Measurements from ENCODE around the gene WWOX.
A peak's percentile ranks its signal among the peaks of the same experiment; 100 is the strongest.

Gene WWOX

GRCh38 chr16:79004309-79004708 is 904.9 kb downstream of the WWOX start:
- no peak for DNase-seq

DNA sequence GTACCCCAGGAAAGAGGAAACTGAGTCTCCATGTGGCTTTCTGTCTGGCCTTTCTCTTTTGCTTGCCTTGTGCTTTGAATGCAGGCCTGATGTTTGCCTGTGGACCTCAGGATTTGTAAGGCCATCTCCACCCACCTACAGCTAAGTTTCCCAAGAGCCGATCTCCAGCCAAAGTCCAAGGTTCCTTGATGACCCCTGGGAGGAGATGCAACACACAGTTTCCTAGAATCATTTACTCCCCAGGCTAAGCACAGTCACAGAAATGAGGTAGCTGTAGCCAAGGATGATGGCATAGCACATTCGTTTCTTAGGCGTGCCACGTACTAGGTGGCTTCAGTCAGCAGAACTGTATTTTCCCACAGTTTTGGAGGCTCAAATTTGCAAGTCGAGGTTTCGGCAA is 905.6 kb downstream of the WWOX start:
- DNase-seq: peak; percentile 40 to 78 (median 58)

GRCh38 chr16:79006206-79006605 is 906.8 kb downstream of the WWOX start:
- no peak for DNase-seq

DNA sequence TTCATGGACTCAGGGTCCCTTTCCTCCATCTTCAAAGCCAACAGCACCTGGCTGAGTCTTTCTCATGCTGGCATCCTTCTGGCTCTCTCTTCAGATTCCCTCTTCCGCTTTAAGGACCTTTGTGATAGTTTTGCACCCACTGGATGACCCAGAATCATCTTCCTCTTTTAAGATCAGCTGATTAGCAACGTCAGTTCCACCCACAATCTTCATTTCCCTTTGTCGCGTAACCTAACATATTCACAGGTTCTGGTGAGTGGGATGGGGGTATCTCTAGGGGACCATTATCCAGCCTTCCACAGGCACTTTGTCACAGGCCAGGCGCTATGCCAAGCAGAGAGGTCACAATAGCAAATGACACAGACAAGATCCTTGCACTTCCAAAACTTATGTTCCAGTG is 907.3 kb downstream of the WWOX start:
- peak; percentile 77 to 96 (median 80) for DNase-seq

DNA sequence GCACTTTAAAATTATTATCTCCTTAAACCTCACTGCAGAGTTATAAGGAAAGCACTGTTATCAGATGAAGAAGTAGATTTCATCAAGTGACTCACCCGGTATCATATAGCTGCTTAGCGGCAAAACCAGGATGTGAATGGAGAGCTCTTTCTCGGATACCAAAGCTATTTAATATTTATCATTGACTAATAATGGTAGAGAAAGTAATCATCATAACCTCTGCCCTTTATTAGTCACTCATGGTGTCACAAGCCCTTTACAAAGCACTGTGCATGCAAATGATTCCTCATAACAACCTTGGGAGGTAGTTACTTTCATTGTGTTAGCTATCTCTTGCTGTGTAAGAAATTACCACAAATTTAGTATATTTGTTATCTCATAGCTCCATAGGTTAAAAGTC is 908.2 kb downstream of the WWOX start:
- DNase-seq: peak; percentile 7 to 61 (median 28)

GRCh38 chr16:79008036-79008868 is 908.8 kb downstream of the WWOX start:
- DNase-seq: peak; percentile 23 to 72 (median 35)

- DNase-seq: no peak
Measured at GRCh38 chr16:79008869-79009179, 909.4 kb downstream of the WWOX start.

- peak; percentile 28 to 70 (median 50) for DNase-seq
Measured at GRCh38 chr16:79009896-79010295, 910.4 kb downstream of the WWOX start.

DNA sequence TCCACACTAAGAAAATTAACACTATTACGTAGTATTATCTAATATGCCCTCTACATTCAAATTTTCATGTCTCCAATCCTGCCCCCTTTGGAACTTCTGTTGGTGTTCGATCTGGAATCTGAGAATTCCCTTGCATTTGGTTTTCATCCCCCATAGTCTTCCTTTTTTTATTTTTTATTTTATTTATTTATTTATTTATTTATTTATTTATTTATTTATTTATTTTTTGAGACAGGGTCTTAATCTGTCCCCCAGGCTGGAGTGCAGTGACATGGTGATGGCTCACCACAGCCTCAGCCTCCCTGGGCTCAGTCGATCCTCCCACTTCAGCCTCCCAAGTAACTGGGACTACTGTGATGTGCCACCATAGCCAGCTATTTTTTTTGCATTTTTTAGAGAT is 911.8 kb downstream of the WWOX start:
- DNase-seq: no peak

DNA sequence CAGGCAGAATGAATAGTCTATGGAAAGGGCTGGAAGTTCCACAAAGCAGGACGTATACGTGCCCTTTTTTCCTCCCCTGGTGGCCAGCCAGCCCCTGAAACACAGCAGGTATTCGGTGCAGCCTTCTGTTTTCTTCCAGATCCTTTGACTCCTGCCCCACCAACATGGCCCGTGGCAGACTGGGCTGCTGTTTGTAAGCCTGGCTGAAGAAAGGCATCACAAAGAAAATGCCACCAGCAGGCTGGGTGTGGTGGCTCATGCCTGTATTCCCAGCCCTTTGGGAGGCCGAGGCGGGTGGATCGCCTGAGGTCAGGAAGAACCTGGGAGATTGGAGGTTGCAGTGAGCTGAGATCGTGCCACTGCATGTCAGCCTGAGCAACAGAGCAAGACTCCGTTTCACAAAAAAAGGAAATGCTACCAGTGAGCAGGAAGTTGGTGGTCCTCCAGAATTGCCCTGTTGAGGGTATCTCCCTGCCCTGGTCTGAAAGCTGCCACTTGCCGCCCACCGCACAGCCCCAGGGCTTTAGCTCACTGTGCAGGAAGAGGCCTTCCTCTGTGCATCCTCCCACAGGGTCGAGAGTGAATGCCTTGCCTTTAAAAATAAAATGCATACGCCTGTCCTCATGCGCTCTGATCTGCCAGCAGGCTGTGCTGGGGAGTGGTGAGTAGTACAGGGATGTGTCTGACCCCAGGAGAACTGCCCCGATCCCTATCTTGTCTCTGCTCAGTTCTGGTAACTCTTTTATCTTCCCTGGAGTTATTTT is 913.4 kb downstream of the WWOX start:
- peak; percentile 38 to 72 (median 62) for DNase-seq

- no peak for DNase-seq
Measured at GRCh38 chr16:79013930-79014660, 914.6 kb downstream of the WWOX start.

GRCh38 chr16:79018650-79019429 is 919.4 kb downstream of the WWOX start:
- no peak for DNase-seq

DNA sequence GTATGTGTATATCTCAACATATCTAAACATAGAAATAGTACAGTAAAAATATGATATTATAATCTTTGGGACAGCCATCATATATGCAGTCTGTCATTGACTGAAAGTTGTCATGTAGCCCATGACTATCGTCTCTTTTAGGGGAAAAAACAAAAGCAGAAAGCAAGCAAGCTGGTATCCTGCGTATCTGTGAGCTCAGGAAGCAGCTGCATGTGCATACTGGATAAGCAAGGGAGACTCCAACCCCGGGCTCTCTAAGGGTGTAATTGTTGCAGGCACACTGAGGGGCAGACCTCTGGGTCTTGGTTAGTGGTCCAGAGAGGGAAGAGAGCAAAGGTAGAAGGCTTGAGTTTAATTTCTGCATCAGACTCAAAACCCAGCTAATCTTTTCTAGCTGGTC is 920.0 kb downstream of the WWOX start:
- DNase-seq: no peak

DNA sequence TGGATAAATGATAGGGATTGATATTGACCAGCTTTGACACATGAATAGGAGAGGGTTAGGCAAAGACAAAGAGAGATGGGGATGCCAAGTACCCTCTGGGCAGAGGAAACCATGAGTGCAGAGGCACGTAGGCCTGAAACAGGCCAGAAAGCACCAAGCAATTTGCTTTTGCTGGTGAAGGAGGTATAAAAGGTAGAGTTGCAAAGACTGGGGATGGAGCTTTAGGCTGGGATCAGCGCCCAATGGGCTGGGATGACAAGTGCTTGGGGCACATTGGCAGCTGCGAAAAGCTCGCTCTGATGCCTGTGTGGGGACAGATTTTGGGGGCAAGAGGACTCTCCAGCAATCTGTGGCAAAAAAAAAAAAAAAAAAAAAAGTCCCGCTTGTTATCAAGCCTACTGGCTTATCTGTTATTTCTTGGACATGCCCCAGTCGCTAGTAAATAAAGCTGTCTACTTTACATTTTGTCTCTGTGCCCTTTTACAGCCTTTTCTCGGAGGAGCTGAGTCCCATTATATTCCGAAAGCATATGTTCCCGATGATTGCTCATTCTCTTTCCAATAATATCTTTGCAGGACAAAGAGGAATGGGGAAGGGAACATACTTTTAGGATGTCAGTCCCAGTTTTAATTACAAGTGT is 922.7 kb downstream of the WWOX start:
- no peak for DNase-seq

- DNase-seq: no peak
Measured at GRCh38 chr16:79026117-79026516, 926.7 kb downstream of the WWOX start.

DNA sequence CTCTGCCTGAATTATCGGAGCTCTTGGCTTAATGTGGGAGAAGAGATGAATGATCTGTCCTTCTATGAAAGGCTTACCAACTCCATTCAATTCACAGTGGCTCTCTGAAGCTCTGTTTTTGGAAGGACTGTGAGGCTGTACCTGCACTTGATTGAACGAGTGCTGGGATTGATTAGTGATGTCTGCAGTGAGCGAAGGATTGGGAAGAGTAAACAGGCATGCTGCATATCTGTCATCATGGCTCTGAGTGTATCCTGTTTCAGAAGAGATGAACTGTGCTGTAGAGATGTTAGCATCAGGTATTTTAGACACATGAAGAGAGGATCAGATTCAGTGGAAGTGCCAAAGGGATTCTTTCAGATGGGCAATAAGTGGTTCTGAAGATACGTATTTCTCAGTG is 937.1 kb downstream of the WWOX start:
- DNase-seq: no peak

GRCh38 chr16:79037521-79038373 is 938.3 kb downstream of the WWOX start:
- no peak for DNase-seq

- no peak for DNase-seq
Measured at GRCh38 chr16:79041206-79041605, 941.8 kb downstream of the WWOX start.

- DNase-seq: peak in 2 of 4 experiments; percentile 8 to 10
Measured at GRCh38 chr16:79042141-79042540, 942.7 kb downstream of the WWOX start.

- DNase-seq: no peak
Measured at GRCh38 chr16:79042886-79043285, 943.4 kb downstream of the WWOX start.

DNA sequence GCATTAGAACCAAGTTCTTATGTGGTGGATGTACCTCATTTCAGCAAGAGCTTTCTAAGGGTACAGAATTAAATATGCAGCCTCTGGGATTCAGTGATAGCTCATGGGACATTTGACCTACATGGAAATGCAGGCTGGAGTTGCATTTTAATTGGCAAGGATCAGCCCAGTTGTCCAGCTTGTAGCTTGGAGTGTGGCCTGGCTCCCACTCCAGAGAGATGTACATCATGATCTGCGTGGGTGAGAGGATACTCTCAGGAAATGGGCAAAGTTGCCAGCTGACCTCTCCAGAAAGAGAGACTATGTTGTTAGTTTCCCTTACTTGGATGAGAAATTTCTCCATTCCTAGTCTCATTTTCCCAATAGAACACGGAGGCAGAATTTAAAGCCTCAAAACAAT is 945.7 kb downstream of the WWOX start:
- peak; percentile 9 to 35 (median 9) for DNase-seq
